ENCODE results near the gene AKAP6.

The AKAP6 gene

GRCh38 chr14:32675433-32675832 lies 346.3 kb downstream of the AKAP6 start:
- H3K27ac Mint-ChIP-seq = no peak overlapping the region
- H3K36me3 Mint-ChIP-seq (ENCODE audit: low read depth) = peaks cover 5% of the 10 kb centered on the region
- no peaks in the 10 kb centered on the region for H3K27me3 Mint-ChIP-seq (ENCODE audit: low read depth)
- TF ChIP-seq CTCF (IDR thresholded peaks at IDR 0.05; ENCODE audit: unreplicated experiment in 3 of 3) = no peak
- peaks cover 12% of the 10 kb centered on the region for H3K9me3 Mint-ChIP-seq
- no peak overlapping the region for H3K4me3 Mint-ChIP-seq
- peaks cover 7% of the 10 kb centered on the region for H3K4me1 Mint-ChIP-seq

- Mint-ChIP-seq H3K27me3 (ENCODE audit: low read depth) (no peaks in the 10 kb centered on the region), H3K27ac (no peak overlapping the region), H3K36me3 (ENCODE audit: low read depth) (no peaks in the 10 kb centered on the region), H3K9me3 (peaks cover 2% of the 10 kb centered on the region), H3K4me3 (no peak overlapping the region), H3K4me1 (peaks cover 14% of the 10 kb centered on the region)
- no peak for TF ChIP-seq CTCF (IDR thresholded peaks at IDR 0.05; ENCODE audit: unreplicated experiment in 3 of 3)
Observed at GRCh38 chr14:32677129-32677780, 348.2 kb downstream of the AKAP6 start.

GRCh38 chr14:32678088-32678487 lies 349.0 kb downstream of the AKAP6 start:
- Mint-ChIP-seq H3K4me3 (no peak overlapping the region), H3K27ac (no peak overlapping the region), H3K4me1 (peaks cover 17% of the 10 kb centered on the region), H3K36me3 (ENCODE audit: low read depth) (no peaks in the 10 kb centered on the region), H3K27me3 (ENCODE audit: low read depth) (no peaks in the 10 kb centered on the region), H3K9me3 (no peaks in the 10 kb centered on the region)
- no peak for TF ChIP-seq CTCF (IDR thresholded peaks at IDR 0.05; ENCODE audit: unreplicated experiment in 3 of 3)

GRCh38 chr14:32679927-32680612 lies 351.0 kb downstream of the AKAP6 start:
- Mint-ChIP-seq H3K4me1 (peaks cover 17% of the 10 kb centered on the region), H3K27me3 (ENCODE audit: low read depth) (no peaks in the 10 kb centered on the region), H3K36me3 (ENCODE audit: low read depth) (no peaks in the 10 kb centered on the region), H3K27ac (peak overlapping the region in 1 of 3 experiments; percentile 67), H3K4me3 (no peak overlapping the region), H3K9me3 (no peaks in the 10 kb centered on the region)
- TF ChIP-seq CTCF (IDR thresholded peaks at IDR 0.05; ENCODE audit: unreplicated experiment in 3 of 3) = no peak

GRCh38 chr14:32681598-32681997 lies 352.5 kb downstream of the AKAP6 start:
- TF ChIP-seq CTCF (IDR thresholded peaks at IDR 0.05; ENCODE audit: unreplicated experiment in 3 of 3) = no peak
- H3K36me3 Mint-ChIP-seq (ENCODE audit: low read depth) = no peaks in the 10 kb centered on the region
- H3K4me1 Mint-ChIP-seq = peaks cover 17% of the 10 kb centered on the region
- no peaks in the 10 kb centered on the region for H3K27me3 Mint-ChIP-seq (ENCODE audit: low read depth)
- peak overlapping the region in 2 of 3 experiments; percentile 11 to 54 for H3K27ac Mint-ChIP-seq
- H3K9me3 Mint-ChIP-seq = no peaks in the 10 kb centered on the region
- H3K4me3 Mint-ChIP-seq = no peak overlapping the region

GRCh38 chr14:32682214-32682613 lies 353.1 kb downstream of the AKAP6 start:
- Mint-ChIP-seq H3K36me3 (ENCODE audit: low read depth) (no peaks in the 10 kb centered on the region), H3K27ac (peak overlapping the region; percentile 11 to 54 (median 21)), H3K4me1 (peaks cover 17% of the 10 kb centered on the region), H3K27me3 (ENCODE audit: low read depth) (no peaks in the 10 kb centered on the region), H3K9me3 (no peaks in the 10 kb centered on the region), H3K4me3 (no peak overlapping the region)
- TF ChIP-seq CTCF (IDR thresholded peaks at IDR 0.05; ENCODE audit: unreplicated experiment in 3 of 3) = no peak
